GM18858 (cell line): ENCODE data around the gene SHISA6.

Experiments
- ATAC-seq: cut with Tn5 transposase; IDR thresholded peaks from one replicate; pipeline ENCODE4 v1.9.1; 2021; ENCODE audit not compliant: unreplicated experiment

Gene SHISA6

GRCh38 chr17:11511696-11512095 is 270.7 kb downstream of the SHISA6 start:
- ATAC-seq: no peak

- ATAC-seq: no peak
These were observed 273.6 kb downstream of the SHISA6 start for GRCh38 chr17:11514565-11514964.

GRCh38 chr17:11514981-11515680 is 274.1 kb downstream of the SHISA6 start:
- no peak for ATAC-seq

GRCh38 chr17:11515901-11516300 is 274.9 kb downstream of the SHISA6 start:
- ATAC-seq: no peak

GRCh38 chr17:11535231-11535630 is 294.2 kb downstream of the SHISA6 start:
- no peak for ATAC-seq

GRCh38 chr17:11538366-11538765 is 297.4 kb downstream of the SHISA6 start:
- no peak for ATAC-seq

- ATAC-seq: no peak
These were observed 298.6 kb downstream of the SHISA6 start for GRCh38 chr17:11539637-11540036.

- no peak for ATAC-seq
These were observed 304.0 kb downstream of the SHISA6 start for GRCh38 chr17:11545002-11545401.

- no peak for ATAC-seq
These were observed 304.7 kb downstream of the SHISA6 start for GRCh38 chr17:11545696-11546095.

GRCh38 chr17:11547853-11548252 is 306.8 kb downstream of the SHISA6 start:
- ATAC-seq: no peak

GRCh38 chr17:11548398-11548797 is 307.4 kb downstream of the SHISA6 start:
- ATAC-seq: no peak

GRCh38 chr17:11550431-11550830 is 309.4 kb downstream of the SHISA6 start:
- no peak for ATAC-seq

GRCh38 chr17:11551442-11551841 is 310.4 kb downstream of the SHISA6 start:
- ATAC-seq: no peak

- no peak for ATAC-seq
These were observed 312.1 kb downstream of the SHISA6 start for GRCh38 chr17:11553135-11553534.

- no peak for ATAC-seq
These were observed 313.0 kb downstream of the SHISA6 start for GRCh38 chr17:11554042-11554441.

- ATAC-seq: no peak
These were observed 313.5 kb downstream of the SHISA6 start for GRCh38 chr17:11554542-11554941.

- ATAC-seq: no peak
These were observed 314.5 kb downstream of the SHISA6 start for GRCh38 chr17:11555530-11555929.

GRCh38 chr17:11557727-11558452 is 316.9 kb downstream of the SHISA6 start:
- ATAC-seq: no peak

- no peak for ATAC-seq
These were observed 317.7 kb downstream of the SHISA6 start for GRCh38 chr17:11558681-11559234.

GRCh38 chr17:11559601-11560000 is 318.6 kb downstream of the SHISA6 start:
- ATAC-seq: no peak

- no peak for ATAC-seq
These were observed 320.3 kb downstream of the SHISA6 start for GRCh38 chr17:11561281-11561680.

- no peak for ATAC-seq
These were observed 320.7 kb downstream of the SHISA6 start for GRCh38 chr17:11561702-11562101.
